ENCODE data around the gene NOA1.

NOA1 gene

DNA sequence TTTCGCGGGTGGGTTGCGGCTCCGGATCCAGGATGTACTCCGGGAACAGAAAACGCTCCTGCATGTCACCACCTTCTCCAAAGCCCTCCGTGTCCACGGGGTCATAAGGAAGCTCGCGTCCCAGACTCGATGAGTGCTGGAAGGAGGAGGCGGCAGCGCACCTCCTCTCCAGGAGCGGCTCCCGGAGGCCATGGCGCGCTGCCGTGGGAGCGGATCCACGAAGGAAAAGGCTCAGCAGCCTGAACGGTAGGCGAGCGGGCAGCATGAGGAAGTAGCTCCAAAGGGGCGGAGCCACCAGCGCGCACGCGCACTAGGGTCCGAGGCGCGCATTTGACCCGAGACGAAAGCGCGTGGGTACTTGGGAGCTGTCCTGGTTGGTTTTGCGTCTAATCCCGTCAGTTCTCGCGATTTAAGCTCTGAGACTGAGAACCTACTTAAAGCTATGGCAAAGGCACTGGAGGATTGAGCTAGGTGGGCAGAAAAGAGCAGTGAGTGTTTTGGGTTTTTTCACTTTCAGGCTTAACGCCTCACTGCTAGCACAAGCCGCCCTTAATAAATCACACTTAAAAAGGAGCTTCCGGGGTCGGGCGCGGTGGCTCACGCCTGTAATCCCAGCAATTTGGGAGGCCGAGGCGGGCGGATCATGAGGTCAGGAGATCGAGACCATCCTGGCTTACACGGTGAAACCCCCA, at the start of gene NOA1:
NOA1 (minus strand) TSS at position 286 of the 692 bp plus-strand sequence; CDS start at position 265, 21 bp downstream.
- peak; percentile 100 for DNase-seq

DNA sequence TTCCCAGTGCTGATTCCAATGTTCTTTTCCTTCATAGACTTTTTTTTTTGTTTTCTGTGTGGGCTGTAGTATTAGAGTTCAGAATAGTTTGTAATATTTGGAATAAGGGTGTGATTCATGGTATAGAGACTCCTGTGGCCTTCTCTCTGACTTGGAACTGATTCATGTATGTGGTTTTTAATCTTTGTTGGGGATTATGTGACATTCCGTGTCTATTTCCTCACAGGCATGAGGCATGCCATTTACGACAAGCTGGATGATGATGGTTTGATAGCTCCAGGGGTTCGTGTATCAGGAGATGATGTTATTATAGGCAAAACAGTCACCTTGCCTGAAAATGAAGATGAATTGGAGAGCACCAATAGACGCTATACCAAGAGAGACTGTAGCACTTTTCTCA, 45.7 kb upstream of the NOA1 start:
- DNase-seq: no peak

- DNase-seq: no peak
Measured at GRCh38 chr4:57020467-57021101, 43.2 kb upstream of the NOA1 start.

- DNase-seq: no peak
Measured at GRCh38 chr4:57018980-57019379, 41.6 kb upstream of the NOA1 start.

GRCh38 chr4:57013543-57014120, 36.2 kb upstream of the NOA1 start:
- no peak for DNase-seq

- no peak for DNase-seq
Measured at GRCh38 chr4:56999751-57000150, 22.3 kb upstream of the NOA1 start.

- DNase-seq: no peak
Measured at GRCh38 chr4:56995525-56995924, 18.1 kb upstream of the NOA1 start.

DNA sequence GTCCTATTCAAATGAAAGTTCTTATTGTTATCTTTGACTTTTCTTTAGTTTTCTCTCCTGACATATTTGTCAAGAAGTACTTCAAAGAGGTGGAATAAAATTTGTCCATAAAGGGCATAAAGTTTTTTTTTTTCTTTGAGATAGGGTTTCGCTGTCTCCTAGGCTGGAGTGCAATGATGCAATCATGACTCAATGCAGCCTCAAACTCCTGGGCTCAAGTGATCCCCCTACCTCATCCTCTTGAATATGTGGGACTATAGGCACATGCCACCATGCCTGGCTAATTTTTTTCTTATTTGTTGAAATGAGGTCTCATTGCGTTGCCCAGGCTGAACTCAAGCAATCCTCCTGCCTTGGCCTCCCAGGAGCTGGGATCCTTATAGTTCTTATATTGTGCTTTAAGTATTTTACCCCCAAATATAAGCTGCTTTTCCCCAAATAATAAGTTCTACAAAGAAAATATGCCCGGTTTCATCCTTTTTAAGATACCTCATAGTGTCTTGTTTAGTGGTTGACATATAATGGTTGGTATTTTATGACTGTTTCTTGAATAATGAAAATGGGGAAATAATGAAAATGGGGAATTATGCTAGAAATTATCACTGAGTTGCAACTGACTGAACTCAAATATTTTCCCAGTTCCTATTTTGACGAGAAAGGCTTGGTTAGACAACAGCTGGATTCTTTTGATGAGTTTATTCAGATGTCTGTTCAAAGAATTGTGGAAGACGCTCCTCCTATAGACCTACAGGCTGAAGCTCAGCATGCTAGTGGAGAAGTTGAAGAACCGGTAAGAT, 12.9 kb upstream of the NOA1 start:
- DNase-seq: no peak

DNA sequence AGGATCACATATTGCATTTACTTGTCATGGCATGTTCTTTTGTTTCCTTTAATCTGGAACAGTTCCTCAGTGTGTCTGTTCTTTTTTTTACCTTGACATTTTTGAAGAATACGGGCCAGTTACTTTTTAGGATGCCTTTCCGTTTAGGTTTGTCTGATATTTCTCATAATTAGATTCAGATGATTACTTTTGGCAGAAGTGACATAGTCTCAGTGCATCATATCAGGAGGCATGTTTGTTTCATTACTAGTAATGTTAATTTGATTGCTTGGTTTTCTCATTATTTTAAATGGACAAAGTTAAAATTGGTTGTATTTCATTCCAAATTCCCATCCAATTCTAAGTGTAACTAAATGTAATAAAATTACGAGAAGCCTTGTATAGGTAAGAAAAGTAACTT, 9.5 kb upstream of the NOA1 start:
- no peak for DNase-seq

GRCh38 chr4:56986192-56986591, 8.8 kb upstream of the NOA1 start:
- DNase-seq: no peak

DNA sequence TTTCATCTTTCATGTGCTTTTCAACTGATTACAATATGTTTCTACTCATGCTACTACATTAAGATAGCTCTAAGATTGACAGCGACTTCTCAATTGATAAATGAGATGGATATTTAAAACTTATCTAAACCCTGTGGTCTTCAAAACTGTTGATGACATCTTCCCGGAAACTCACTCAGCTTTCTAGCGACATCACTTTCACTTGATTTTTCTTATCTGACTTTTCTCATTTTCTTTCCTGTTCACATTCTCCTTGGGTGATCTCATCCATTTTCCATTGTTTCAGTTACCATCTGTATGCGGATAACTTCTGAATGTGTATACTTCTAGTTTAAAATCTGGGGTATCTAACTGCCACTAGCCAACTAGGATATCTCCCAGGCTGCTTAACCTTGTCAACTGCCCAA, 4.4 kb upstream of the NOA1 start:
- DNase-seq: no peak

GRCh38 chr4:56979421-56980072, 2.1 kb upstream of the NOA1 start:
- DNase-seq: peak; percentile 66

DNA sequence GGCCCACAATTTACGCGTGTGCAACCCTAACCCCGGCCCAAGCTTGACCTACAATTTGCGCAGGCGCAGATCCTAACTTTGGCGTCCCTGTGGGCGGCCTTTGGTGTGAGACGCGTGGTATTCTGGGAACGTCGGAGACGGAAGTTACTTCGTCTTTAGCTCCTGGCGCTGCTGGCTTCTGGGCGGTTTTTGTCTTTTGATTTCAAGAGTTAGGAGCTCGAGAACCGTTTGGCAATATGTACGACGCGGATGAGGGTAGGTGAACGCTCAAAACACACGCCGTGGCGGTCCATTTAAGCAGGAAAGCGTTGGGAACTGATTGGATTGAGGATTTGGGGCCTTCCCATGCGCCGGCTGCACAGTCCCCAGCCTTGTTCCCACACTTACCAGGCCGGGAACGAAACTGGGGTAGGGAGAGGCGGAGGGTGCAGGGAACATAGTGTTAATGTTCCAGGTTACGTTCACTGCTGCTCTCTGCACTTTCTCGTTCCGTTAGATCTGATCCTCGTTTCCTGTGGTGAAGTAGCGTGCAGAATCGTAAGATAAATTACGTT, 1.4 kb upstream of the NOA1 start, which contains the start of gene POLR2B:
POLR2B (plus strand) TSS at position 147 of the 554 bp plus-strand sequence; CDS start at position 237, 90 bp downstream.
- peak; percentile 93 for DNase-seq

DNA sequence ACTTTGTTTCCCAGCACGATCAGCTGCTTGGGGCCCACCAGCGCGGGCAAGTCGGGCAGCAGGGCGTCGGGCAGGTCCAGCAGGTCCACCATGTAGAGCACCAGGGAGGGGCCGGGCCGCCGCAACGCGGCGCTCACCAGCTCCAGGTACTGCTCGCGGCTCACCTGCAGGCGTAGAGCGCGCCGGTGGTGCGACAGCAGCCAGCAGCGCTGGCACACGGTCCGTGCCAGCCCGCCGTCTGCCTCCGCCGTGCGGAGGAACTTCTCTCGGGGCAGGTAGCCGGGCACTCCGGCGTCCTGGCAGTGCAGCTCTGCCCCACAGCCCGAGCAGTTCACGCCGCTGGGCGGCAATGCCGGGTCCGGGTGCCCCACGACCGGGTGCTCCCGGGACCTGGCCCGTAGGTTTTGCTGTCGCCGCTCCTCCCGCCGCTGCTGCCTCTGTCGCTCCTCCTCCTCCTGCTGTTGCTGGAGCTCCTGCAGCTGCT, 527 bp downstream of the NOA1 start:
- DNase-seq: no peak

- no peak for DNase-seq
Measured at GRCh38 chr4:56976283-56976836, 1.0 kb downstream of the NOA1 start.

DNA sequence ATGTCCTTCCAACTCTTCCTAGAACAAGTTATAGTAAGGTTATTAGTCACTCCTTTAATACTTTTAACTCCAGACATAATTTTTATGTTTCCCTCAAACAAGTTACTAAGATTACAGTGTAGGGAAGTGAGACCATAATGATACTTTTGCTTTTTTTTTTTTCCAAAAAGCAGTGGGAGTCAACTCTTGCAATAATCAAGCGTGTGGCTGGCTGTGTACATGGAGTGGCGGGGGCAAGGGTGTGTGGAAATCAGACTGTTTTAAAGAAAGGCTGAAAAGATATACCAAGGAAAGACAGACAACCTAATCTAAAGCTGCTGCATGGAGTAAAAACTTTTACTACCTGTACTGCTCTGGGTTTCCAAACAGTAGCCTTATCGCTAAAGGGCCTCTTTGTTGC, 4.1 kb downstream of the NOA1 start:
- DNase-seq: no peak

DNA sequence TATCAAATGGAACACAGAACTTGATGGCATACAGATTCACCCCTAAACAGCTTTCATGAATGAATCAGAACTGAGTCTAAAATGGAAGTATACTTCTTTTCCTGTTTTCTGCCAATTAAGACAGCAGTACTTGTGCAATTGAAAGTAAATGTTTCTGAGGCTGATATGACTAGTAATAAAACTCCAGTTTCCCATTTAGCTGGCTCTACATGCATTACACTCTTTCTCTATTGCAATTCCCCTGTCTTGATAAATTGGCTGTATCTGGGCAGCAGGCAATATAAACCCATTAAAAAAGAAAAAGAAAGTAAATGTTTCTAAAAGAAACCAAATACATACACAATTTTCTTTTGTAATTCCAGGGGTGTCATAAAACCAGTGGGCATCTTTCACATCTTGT, 4.6 kb downstream of the NOA1 start:
- DNase-seq: no peak

- no peak for DNase-seq
Measured at GRCh38 chr4:56972389-56972788, 5.0 kb downstream of the NOA1 start.

DNA sequence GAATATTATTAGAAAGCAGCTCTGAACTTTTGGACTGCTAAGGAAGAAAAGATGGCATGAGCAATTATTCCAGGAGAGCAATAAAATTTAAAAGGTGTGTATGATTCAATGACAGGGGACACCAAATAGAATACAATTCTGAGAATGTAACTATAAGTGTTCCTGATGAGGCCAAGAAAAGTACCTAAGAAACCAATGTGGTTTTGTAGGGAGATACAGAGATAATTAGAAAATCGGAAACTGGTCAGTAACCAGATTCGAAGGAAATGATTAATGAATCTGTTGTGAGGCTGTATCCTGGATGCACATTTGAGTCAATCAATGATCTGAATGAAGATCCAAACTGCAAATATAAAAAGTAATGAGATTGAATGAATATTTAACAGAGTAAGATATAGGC, 6.0 kb downstream of the NOA1 start:
- DNase-seq: no peak

- DNase-seq: no peak
Measured at GRCh38 chr4:56961107-56961500, 16.3 kb downstream of the NOA1 start.

- no peak for DNase-seq
Measured at GRCh38 chr4:56959100-56959499, 18.3 kb downstream of the NOA1 start.

GRCh38 chr4:56958111-56958517, 19.3 kb downstream of the NOA1 start:
- DNase-seq: no peak
